GM13976 (cell line): ENCODE data around the gene SLC13A3.

Source experiments
- DNase-seq: peaks from one replicate; pipeline ENCODE4 v3.0.0; 2012; ENCODE audit warnings: low spot score
- CTCF ChIP-seq: IDR thresholded peaks from 2 replicates; pipeline ENCODE4 v1.5.1; 2012; ENCODE audit warnings: borderline replicate concordance, mild to moderate bottlenecking; ENCODE audit not compliant: insufficient read depth; ENCODE audit errors: extremely low read depth, missing control alignments, control extremely low read depth
- in situ Hi-C: fragments of 300-500 bp; cut with MboI; formaldehyde crosslinking; loops from one replicate; pipeline ENCODE4 v1.12.0; 2022; ENCODE audit warnings: low sequenced_read_pairs, mixed read lengths, inconsistent platforms; ENCODE audit not compliant: unreplicated experiment

SLC13A3 gene

GRCh38 chr20:46582648-46583047 lies 68.6 kb downstream of the SLC13A3 start:
- in situ Hi-C loops, result no loop called here
- DNase-seq, result no peak
- no peak for TF ChIP-seq CTCF

- TF ChIP-seq CTCF, result no peak
- in situ Hi-C loops, result no loop called here
- DNase-seq, result no peak
These were observed 69.9 kb downstream of the SLC13A3 start for GRCh38 chr20:46581391-46581790.

GRCh38 chr20:46580613-46581205 lies 70.5 kb downstream of the SLC13A3 start:
- DNase-seq, result no peak
- in situ Hi-C loops, result no loop called here

GRCh38 chr20:46578745-46579144 lies 72.5 kb downstream of the SLC13A3 start:
- no peak for DNase-seq
- in situ Hi-C loops, result no loop called here
- no peak for TF ChIP-seq CTCF

More at GRCh38 chr20:46580613-46581205, 70.5 kb downstream of the SLC13A3 start:
- no peak for TF ChIP-seq CTCF

GRCh38 chr20:46576774-46577395 lies 74.4 kb downstream of the SLC13A3 start:
- in situ Hi-C loops, result no loop called here
- no peak for TF ChIP-seq CTCF
- no peak for DNase-seq

- no peak for TF ChIP-seq CTCF
- no peak for DNase-seq
- in situ Hi-C loops, result no loop called here
These were observed 75.3 kb downstream of the SLC13A3 start for GRCh38 chr20:46575937-46576461.
